ENCODE results near the gene UGP2. TPM values are rescaled to one million over a fixed set of nuclear protein-coding genes. Genes with fewer than 3 reads are reported as not detected.

UGP2 gene
- total RNA-seq, 1 experiment from 2014 or later = 883 TPM

GRCh38 chr2:63850204-63850571 is 8.5 kb downstream of the UGP2 start:
- Histone ChIP-seq H2AFZ (ENCODE audit: low read length) (no peak overlapping the region), H4K8ac (replicated peaks; ENCODE audit: insufficient read length, low read depth, low read length) (no peak overlapping the region), H3K4ac (ENCODE audit: low read depth, low read length) (no peak overlapping the region), H3T11ph (ENCODE audit: low read length) (no peak overlapping the region), H2BK20ac (ENCODE audit: low read depth, low read length, poor library complexity, severe bottlenecking) (no peak overlapping the region), H2BK120ac (ENCODE audit: low read depth, low read length, poor library complexity, severe bottlenecking) (no peak overlapping the region), H3K9ac (ENCODE audit: extremely low read depth, insufficient read length, low read length) (no peak overlapping the region), H3K56ac (ENCODE audit: insufficient read length, low read depth, low read length) (no peak overlapping the region), H3K27me3 (ENCODE audit: insufficient read depth, low read length) (no peaks in the 10 kb centered on the region), H3K18ac (ENCODE audit: insufficient read length, low read depth, low read length) (no peak overlapping the region), H3K4me2 (ENCODE audit: insufficient read depth, insufficient read length, low read length) (peak overlapping the region; percentile 80), H3K14ac (ENCODE audit: insufficient read depth, low read length) (no peak overlapping the region), H2BK12ac (ENCODE audit: insufficient read length, low read depth, low read length) (no peak overlapping the region), H3K23me2 (ENCODE audit: insufficient read length, low read depth, low read length, poor library complexity, severe bottlenecking) (peaks cover 10% of the 10 kb centered on the region), H2BK15ac (ENCODE audit: low read depth, low read length) (no peak overlapping the region), H4K20me1 (ENCODE audit: control insufficient read depth, insufficient read depth, insufficient read length) (no peaks in the 10 kb centered on the region), H3K27ac (ENCODE audit: insufficient read length, low read depth, low read length) (no peak overlapping the region), H3K79me1 (ENCODE audit: insufficient read depth, low read depth, low read length, poor library complexity, severe bottlenecking) (no peaks in the 10 kb centered on the region), H3K23ac (ENCODE audit: insufficient read length, low read depth, low read length) (no peak overlapping the region), H4K5ac (ENCODE audit: insufficient read length, low read depth, low read length) (no peak overlapping the region), H3K9me3 (ENCODE audit: control insufficient read depth, low read depth, low read length) (no peaks in the 10 kb centered on the region), H4K91ac (ENCODE audit: insufficient read length, low read depth, low read length) (no peak overlapping the region), H2AK5ac (ENCODE audit: insufficient read length, low read length) (no peak overlapping the region), H3K4me1 (ENCODE audit: insufficient read depth, low read length) (peaks cover 24% of the 10 kb centered on the region), H2BK5ac (ENCODE audit: insufficient read length, low read length) (no peak overlapping the region), H3K79me2 (ENCODE audit: insufficient read depth, low read length) (peaks cover 55% of the 10 kb centered on the region)
- no peaks in the 10 kb centered on the region for H3K9me3 Mint-ChIP-seq
- peaks cover 6 to 57% (median 48%) of the 10 kb centered on the region in 3 experiments; a peak in 5 of 7 replicates for H3K36me3 Mint-ChIP-seq (ENCODE audit: insufficient read depth in 1 of 3, low read depth in 3 of 3)
- peak overlapping the region; percentile 96 to 100 (median 100); a peak in 5 of 7 replicates for H3K27ac Mint-ChIP-seq
- WGBS (ENCODE audit: extremely low coverage, insufficient read length, low lambda C conversion rate) = no CpG with 5 or more reads among the region's 1 CpG
- TF ChIP-seq CTCF (conservative IDR thresholded peaks at IDR 0.05) = no peak
- DNase-seq = no peak
- H3K4me3 Mint-ChIP-seq = peak overlapping the region; percentile 75 to 99
- peaks cover 93 to 94% of the 10 kb centered on the region in 2 experiments for H3K4me1 Mint-ChIP-seq
- no peaks in the 10 kb centered on the region for H3K27me3 Mint-ChIP-seq (ENCODE audit: low read depth)

Data from H9 (cell line).